ENCODE data around the gene LRP1-AS.

GRCh38 chr12:57126061-57126460 is 21.4 kb downstream of the LRP1-AS start:
- TF ChIP-seq CTCF (IDR thresholded peaks at IDR 0.05) (no peak), POLR2A (IDR thresholded peaks at IDR 0.05) (no peak)
